Body of pancreas (tissue), 4 donors: ENCODE measurements around the gene IFITM5. TPM values are rescaled to one million over a fixed set of nuclear protein-coding genes. Genes with fewer than 3 reads are reported as not detected.
A peak's percentile ranks its signal among the peaks of the same experiment; 100 is the strongest.

Experiments
- ATAC-seq: fragments of 150-250 bp; one replicate; pipeline ENCODE4 v1.9.1; 2016
- DNase-seq, 4 donors: peaks; one replicate each; pipeline ENCODE4 v3.0.0-alpha.2; 2019
- H3K27ac ChIP-seq, 4 donors: fragments of 200-600 bp; sonication (generic); 1 replicate in 3 of 4; 2 replicates in 1 of 4; pipeline versions ENCODE4 v1.5.1 to v1.6.1; 2016 to 2019; ENCODE audit warnings: mild to moderate bottlenecking in 1 of 4, mixed read lengths in 1 of 4, moderate library complexity in 1 of 4
- H3K27me3 ChIP-seq, 2 donors: fragments of 200-600 bp; sonication (generic); one replicate each; pipeline ENCODE4 v1.6.0; 2016; ENCODE audit warnings: mild to moderate bottlenecking in 1 of 2
- H3K36me3 ChIP-seq, 2 donors: fragments of 200-600 bp; sonication (generic); replicated peaks in 1 of 2; 2 replicates each; pipeline ENCODE4 v1.5.1; 2016; ENCODE audit warnings: low read depth in 2 of 2; ENCODE audit not compliant: insufficient read depth in 1 of 2
- H3K4me1 ChIP-seq: fragments of 200-600 bp; sonication (generic); one replicate; pipeline ENCODE4 v1.6.0; 2016
- H3K4me3 ChIP-seq, 2 donors: fragments of 200-600 bp; sonication (generic); 1 replicate in 1 of 2; 2 replicates in 1 of 2; pipeline ENCODE4 v1.5.1; 2016 to 2019
- H3K9me3 ChIP-seq, 3 donors: fragments of 200-600 bp; sonication (generic); 1 replicate in 2 of 3; 2 replicates in 1 of 3; pipeline ENCODE4 v1.5.1; 2016
- POLR2A ChIP-seq, 3 donors: fragments of 450-650 bp; IDR thresholded peaks; one replicate each; pipeline ENCODE4 v1.6.1; 2016; ENCODE audit warnings: antibody characterized with exemption in 3 of 3, mild to moderate bottlenecking in 2 of 3
- WGBS, 2 donors: methylation state at CpG; one replicate each; pipeline ENCODE4 v1.1.5; 2017; 5-methylcytosine and 5-hydroxymethylcytosine counted together
- intact Hi-C: fragments of 100-400 bp; cut with DNase I; formaldehyde crosslinking; loops from one replicate; pipeline ENCODE4 v1.15.1; 2023
- total RNA-seq, 2 donors: library from RNA; depleted of rRNA; stranded (reverse); fragments of >200 nt; gene quantifications; one replicate each; pipeline ENCODE4 v1.1.0, GENCODE V29; 2016
- TF ChIP-seq, protein P1 (sequence below), 7 experiments: fragments of 450-650 bp in 4 of 7; fragments of 200-600 bp in 3 of 7; sonication (generic) in 3 of 7; IDR thresholded peaks; one replicate each; pipeline ENCODE4 v1.5.1; 2016 to 2019; ENCODE audit warnings: antibody characterized with exemption in 7 of 7

The IFITM5 gene
- total RNA-seq, 2 donors from 2014 or later: not detected

- Histone ChIP-seq H3K27ac (peak overlapping the region in 1 of 4 donors; percentile 37), H3K9me3 (no peaks in the 10 kb centered on the region), H3K4me1 (peaks cover 85% of the 10 kb centered on the region), H3K4me3 (no peak overlapping the region), H3K36me3 (peaks cover 0 to 3% of the 10 kb centered on the region in 2 donors), H3K27me3 (no peaks in the 10 kb centered on the region)
- ATAC-seq (no peak), DNase-seq (peak in 3 of 4 donors; percentile 7 to 15 (median 14))
- 69 to 78% methylated on average over 9 to 30 of the region's 35 CpGs for WGBS, 2 donors
- intact Hi-C loops: loop anchor here (5.0 kb wide), 1 partner anchor 54 kb away; no protein-coding TSS in a partner anchor
- peak in 2 of 3 donors; percentile 6 to 22 for TF ChIP-seq POLR2A (IDR thresholded peaks at IDR 0.05)
- TF ChIP-seq, protein P1, sequence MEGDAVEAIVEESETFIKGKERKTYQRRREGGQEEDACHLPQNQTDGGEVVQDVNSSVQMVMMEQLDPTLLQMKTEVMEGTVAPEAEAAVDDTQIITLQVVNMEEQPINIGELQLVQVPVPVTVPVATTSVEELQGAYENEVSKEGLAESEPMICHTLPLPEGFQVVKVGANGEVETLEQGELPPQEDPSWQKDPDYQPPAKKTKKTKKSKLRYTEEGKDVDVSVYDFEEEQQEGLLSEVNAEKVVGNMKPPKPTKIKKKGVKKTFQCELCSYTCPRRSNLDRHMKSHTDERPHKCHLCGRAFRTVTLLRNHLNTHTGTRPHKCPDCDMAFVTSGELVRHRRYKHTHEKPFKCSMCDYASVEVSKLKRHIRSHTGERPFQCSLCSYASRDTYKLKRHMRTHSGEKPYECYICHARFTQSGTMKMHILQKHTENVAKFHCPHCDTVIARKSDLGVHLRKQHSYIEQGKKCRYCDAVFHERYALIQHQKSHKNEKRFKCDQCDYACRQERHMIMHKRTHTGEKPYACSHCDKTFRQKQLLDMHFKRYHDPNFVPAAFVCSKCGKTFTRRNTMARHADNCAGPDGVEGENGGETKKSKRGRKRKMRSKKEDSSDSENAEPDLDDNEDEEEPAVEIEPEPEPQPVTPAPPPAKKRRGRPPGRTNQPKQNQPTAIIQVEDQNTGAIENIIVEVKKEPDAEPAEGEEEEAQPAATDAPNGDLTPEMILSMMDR (IDR thresholded peaks at IDR 0.05): no peak
These were observed 2.9 kb downstream of the IFITM5 start for GRCh38 chr11:296171-297050.

DNA sequence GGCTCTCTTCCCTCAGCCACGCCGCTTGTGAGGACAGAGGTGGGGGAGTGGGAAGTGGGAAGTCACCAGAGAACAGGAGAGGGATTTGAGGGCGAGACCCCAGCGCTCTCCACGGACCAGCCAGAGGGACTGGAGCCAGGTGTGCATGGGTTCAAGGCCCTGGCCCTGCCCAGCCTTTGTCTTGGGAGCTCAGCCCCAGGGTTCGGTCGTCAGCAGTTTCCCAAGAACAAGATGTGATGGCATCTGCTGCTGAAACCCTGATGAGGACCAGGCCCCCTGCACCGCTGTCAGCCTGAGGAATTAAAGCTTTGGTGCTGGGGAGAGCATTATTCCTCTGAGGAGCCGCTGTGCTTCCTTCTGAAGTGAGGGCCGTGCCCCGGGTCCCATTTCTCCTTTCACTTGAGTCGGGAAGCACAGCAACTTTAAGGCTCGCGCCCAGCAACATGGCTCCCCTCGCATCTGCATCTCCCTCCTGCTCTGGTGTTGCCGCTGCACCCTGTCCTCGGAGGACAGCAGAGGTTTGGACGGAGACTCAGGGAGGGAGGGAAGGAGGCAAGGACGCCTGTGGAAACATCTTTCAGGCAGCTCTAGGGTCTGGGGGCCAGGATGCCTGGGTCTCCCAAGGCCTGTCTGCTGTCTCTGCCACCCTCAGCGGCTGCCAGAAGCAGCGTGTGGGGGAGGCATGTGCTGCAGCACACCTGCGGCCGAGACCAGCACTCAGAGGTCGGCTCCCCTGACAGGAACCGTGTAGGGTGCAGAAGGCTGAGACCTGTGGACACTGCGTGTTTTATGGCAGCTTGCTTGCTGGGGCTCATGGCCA lies 3.8 kb downstream of the IFITM5 start:
- intact Hi-C loops: loop anchor here (5.0 kb wide), 1 partner anchor 53 kb away; no protein-coding TSS in a partner anchor
- TF ChIP-seq, protein P1 (IDR thresholded peaks at IDR 0.05): no peak
- no peak for TF ChIP-seq POLR2A (IDR thresholded peaks at IDR 0.05)

DNA sequence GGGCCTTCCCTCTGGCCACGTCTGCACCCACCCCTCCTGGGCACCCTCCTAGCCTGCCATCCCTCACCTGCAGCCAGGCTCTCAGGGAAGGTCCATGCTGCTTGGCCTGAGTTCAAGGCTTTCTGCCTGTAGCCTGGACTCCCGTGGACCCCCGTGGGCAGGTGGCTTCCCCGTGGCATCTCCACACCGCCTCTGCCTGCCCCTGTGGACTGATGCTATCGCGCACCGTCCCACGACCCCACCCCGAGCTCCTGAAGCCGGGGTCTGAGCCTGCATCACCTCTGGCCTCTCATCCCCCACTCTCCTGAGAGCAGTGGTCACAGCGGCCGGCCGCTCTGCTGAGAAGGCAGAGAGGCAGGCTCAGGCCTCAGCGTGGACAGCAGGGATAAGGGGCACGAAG lies 4.5 kb downstream of the IFITM5 start:
- no peak overlapping the region for H3K4me3 ChIP-seq
- WGBS, 2 donors: 73 to 78% methylated on average over 10 to 16 of the region's 16 CpGs
- no peak overlapping the region for H3K27ac ChIP-seq
- ATAC-seq: no peak
- H3K27me3 ChIP-seq: no peaks in the 10 kb centered on the region
- no peaks in the 10 kb centered on the region for H3K9me3 ChIP-seq
- DNase-seq: peak in 2 of 4 donors; percentile 13 to 22
- H3K36me3 ChIP-seq: peaks cover 0 to 3% of the 10 kb centered on the region in 2 donors
- peaks cover 93% of the 10 kb centered on the region for H3K4me1 ChIP-seq
- no peak for TF ChIP-seq POLR2A (IDR thresholded peaks at IDR 0.05)
- TF ChIP-seq, protein P1 (IDR thresholded peaks at IDR 0.05): no peak
- intact Hi-C loops: loop anchor here (5.0 kb wide), 1 partner anchor 52 kb away; no protein-coding TSS in a partner anchor

More for the DNA sequence above, 3.8 kb downstream of the IFITM5 start:
- WGBS, 2 donors: 75 to 82% methylated on average over 21 to 24 of the region's 26 CpGs
- no peak overlapping the region for H3K4me3 ChIP-seq
- no peak overlapping the region for H3K27ac ChIP-seq
- peaks cover 93% of the 10 kb centered on the region for H3K4me1 ChIP-seq
- no peak for ATAC-seq
- H3K27me3 ChIP-seq: no peaks in the 10 kb centered on the region
- DNase-seq: peak in 2 of 4 donors; percentile 11 to 14
- peaks cover 0 to 3% of the 10 kb centered on the region in 2 donors for H3K36me3 ChIP-seq
- H3K9me3 ChIP-seq: no peaks in the 10 kb centered on the region

DNA sequence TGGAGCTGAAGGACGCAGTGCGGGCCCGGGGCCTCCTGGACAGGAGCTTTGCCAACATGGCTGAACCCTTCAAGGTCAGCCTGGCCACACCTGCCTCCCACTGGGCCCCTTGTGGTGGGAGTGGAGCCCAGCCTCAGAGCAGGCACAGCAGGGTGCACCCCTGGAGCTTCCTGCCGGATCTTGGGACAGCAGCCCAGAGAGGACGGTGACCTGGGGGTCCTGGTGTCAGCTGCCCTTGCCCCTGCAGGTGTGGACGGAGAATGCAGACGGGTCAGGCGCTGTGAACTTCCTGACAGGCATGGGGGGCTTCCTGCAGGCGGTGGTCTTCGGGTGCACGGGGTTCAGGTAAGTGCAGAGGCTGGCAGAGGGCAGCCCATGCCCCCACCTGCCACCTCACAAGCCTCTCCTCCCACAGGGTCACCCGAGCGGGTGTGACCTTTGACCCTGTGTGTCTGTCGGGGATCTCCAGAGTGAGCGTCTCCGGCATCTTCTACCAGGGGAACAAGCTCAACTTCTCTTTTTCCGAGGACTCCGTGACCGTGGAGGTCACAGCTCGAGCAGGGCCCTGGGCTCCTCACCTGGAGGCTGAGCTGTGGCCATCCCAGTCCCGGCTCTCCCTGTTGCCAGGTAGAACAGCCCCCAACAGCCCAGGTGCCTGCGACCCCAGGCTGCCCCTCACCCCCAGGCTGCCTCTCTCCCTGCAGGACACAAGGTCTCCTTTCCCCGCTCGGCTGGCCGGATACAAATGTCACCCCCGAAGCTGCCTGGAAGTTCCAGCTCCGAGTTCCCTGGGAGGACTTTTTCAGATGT lies 5.3 kb downstream of the IFITM5 start:
- intact Hi-C loops: no loop called here
- WGBS, 2 donors: 75 to 83% methylated on average over 12 to 25 of the region's 27 CpGs
- Histone ChIP-seq H3K27ac (no peak overlapping the region), H3K4me1 (peaks cover 92% of the 10 kb centered on the region), H3K9me3 (no peaks in the 10 kb centered on the region), H3K36me3 (peaks cover 0 to 3% of the 10 kb centered on the region in 2 donors), H3K27me3 (no peaks in the 10 kb centered on the region), H3K4me3 (no peak overlapping the region)
- ATAC-seq (no peak), DNase-seq (peak in 2 of 4 donors; percentile 19 to 25)
- no peak for TF ChIP-seq POLR2A (IDR thresholded peaks at IDR 0.05)
